Skeletal muscle tissue (tissue), 4 donors: ENCODE data around the gene OBSCN. TPM values are rescaled to one million over a fixed set of nuclear protein-coding genes. Genes with fewer than 3 reads are reported as not detected.

Source experiments
- H3K27ac ChIP-seq: one replicate; pipeline ENCODE4 v1.7.0; 2013; ENCODE audit warnings: mild to moderate bottlenecking, low read depth, low read length, inconsistent platforms
- H3K27me3 ChIP-seq, 3 donors: one replicate each; pipeline ENCODE4 v1.7.0; 2013; ENCODE audit warnings: low read length in 3 of 3; ENCODE audit not compliant: control insufficient read depth in 3 of 3, insufficient read depth in 3 of 3
- H3K36me3 ChIP-seq, 3 donors: one replicate each; pipeline ENCODE4 v1.7.0; 2013; ENCODE audit warnings: low read length in 3 of 3; ENCODE audit not compliant: control insufficient read depth in 3 of 3, insufficient read depth in 3 of 3
- H3K4me1 ChIP-seq, 3 donors: one replicate each; pipeline ENCODE4 v1.7.0; 2013; ENCODE audit warnings: low read length in 3 of 3, mild to moderate bottlenecking in 3 of 3; ENCODE audit not compliant: control insufficient read depth in 3 of 3, insufficient read depth in 3 of 3
- H3K4me3 ChIP-seq, 3 donors: one replicate each; pipeline ENCODE4 v1.7.0; 2013; ENCODE audit warnings: low read length in 3 of 3
- H3K9ac ChIP-seq, 3 donors: one replicate each; pipeline ENCODE4 v1.7.0; 2013; ENCODE audit warnings: low read length in 3 of 3, mild to moderate bottlenecking in 3 of 3, moderate library complexity in 2 of 3, low read depth in 1 of 3
- H3K9me3 ChIP-seq, 3 donors: one replicate each; pipeline ENCODE4 v1.7.0; 2013; ENCODE audit warnings: low read length in 3 of 3; ENCODE audit not compliant: control insufficient read depth in 3 of 3
- total RNA-seq: library from RNA; depleted of rRNA; stranded (reverse); fragments of >200 nt; gene quantifications from one replicate; pipeline ENCODE4 v1.2.3, GENCODE V29; 2014
- donor health status: Osteomylitis.

The OBSCN gene
- total RNA-seq, 1 donor from 2014 or later: 460 TPM

- peak overlapping the region in 2 of 3 donors; percentile 51 to 54 for H3K4me3 ChIP-seq
- H3K9ac ChIP-seq: peak overlapping the region; percentile 20 to 100 (median 70)
- H3K27ac ChIP-seq: peak overlapping the region; percentile 100
- H3K4me1 ChIP-seq: peaks cover 43 to 56% (median 43%) of the 10 kb centered on the region in 3 donors
- H3K36me3 ChIP-seq: peaks cover 0 to 28% (median 2%) of the 10 kb centered on the region in 3 donors
- H3K9me3 ChIP-seq: no peaks in the 10 kb centered on the region
- H3K27me3 ChIP-seq: peaks cover 0 to 5% (median 0%) of the 10 kb centered on the region in 3 donors
Measured at GRCh38 chr1:228206582-228207351, 1.1 kb upstream of the OBSCN start.

DNA sequence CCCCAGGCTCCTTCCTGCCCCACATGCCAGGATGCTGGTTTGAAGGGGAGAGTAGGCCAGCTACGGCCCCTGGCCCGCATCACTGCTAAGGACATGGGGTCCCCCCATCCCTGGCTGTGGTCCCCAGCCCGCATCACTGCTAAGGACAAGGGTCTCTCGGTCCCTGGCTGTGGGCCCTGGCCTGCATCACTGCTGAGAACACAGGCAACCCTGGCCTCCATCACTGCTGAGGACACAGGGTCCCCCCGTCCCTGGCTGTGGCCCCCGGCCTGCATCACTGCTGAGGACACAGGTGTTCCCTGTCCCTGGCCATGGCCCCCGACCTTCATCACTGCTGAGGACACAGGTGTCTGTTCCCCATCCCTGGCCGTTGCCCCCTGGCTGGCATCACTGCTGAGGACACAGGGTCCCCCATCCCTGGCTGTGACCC lies 448 bp upstream of the OBSCN start:
- H3K9ac ChIP-seq: peak overlapping the region in 2 of 3 donors; percentile 70 to 100
- peaks cover 45 to 61% (median 45%) of the 10 kb centered on the region in 3 donors for H3K4me1 ChIP-seq
- peaks cover 0 to 34% (median 5%) of the 10 kb centered on the region in 3 donors for H3K36me3 ChIP-seq
- H3K27me3 ChIP-seq: peaks cover 0 to 5% (median 1%) of the 10 kb centered on the region in 3 donors
- H3K27ac ChIP-seq: peak overlapping the region; percentile 100
- peak overlapping the region in 2 of 3 donors; percentile 51 to 54 for H3K4me3 ChIP-seq
- H3K9me3 ChIP-seq: no peaks in the 10 kb centered on the region

- H3K27ac ChIP-seq: peak overlapping the region; percentile 100
- peak overlapping the region; percentile 98 to 100 (median 100) for H3K9ac ChIP-seq
- peak overlapping the region; percentile 82 to 92 (median 89) for H3K4me3 ChIP-seq
Measured at GRCh38 chr1:228208831-228209551, 1.1 kb downstream of the OBSCN start.

GRCh38 chr1:228209657-228210056 lies 1.8 kb downstream of the OBSCN start:
- H3K4me1 ChIP-seq: peaks cover 57 to 77% (median 62%) of the 10 kb centered on the region in 3 donors
- H3K27ac ChIP-seq: peak overlapping the region; percentile 100
- H3K27me3 ChIP-seq: peaks cover 0 to 7% (median 3%) of the 10 kb centered on the region in 3 donors
- peaks cover 1 to 44% (median 14%) of the 10 kb centered on the region in 3 donors for H3K36me3 ChIP-seq
- H3K4me3 ChIP-seq: peak overlapping the region; percentile 82 to 92 (median 89)
- H3K9ac ChIP-seq: peak overlapping the region; percentile 90 to 100 (median 100)
- no peaks in the 10 kb centered on the region for H3K9me3 ChIP-seq

More at GRCh38 chr1:228208831-228209551, 1.1 kb downstream of the OBSCN start:
- H3K4me1 ChIP-seq: peaks cover 50 to 70% (median 55%) of the 10 kb centered on the region in 3 donors
- H3K27me3 ChIP-seq: peaks cover 0 to 7% (median 3%) of the 10 kb centered on the region in 3 donors
- no peaks in the 10 kb centered on the region for H3K9me3 ChIP-seq
- H3K36me3 ChIP-seq: peaks cover 0 to 37% (median 8%) of the 10 kb centered on the region in 3 donors

DNA sequence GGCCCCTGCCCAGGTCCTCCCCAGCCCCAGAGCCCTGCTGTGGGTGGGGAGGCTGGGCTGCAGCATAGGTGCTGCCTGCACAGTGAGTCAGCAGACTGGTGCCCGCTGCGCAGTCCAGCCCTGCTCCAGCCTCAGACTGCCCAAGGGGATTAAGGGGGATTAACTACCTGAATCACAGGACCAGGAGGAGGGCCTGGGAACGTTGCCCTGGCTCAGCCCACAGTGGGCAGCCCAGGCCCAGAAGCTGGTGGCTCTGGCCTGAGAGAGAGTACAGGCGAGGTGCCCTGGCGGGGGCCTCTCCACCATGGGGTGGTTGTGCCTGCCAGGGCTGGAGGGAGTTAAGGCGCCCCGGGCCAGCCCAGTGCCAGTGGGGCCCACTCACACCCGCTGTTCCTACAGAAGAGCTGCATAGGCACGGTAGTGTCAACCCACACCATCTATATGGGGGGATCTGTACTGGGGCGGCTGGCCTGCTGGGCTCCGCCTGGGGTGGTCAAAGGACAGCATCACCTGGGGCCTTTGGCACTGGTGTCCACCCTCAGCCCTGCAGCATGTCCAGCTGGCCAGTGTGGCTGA lies 2.3 kb downstream of the OBSCN start:
- H3K27ac ChIP-seq: peak overlapping the region; percentile 100
- peak overlapping the region; percentile 90 to 100 (median 100) for H3K9ac ChIP-seq
- peak overlapping the region; percentile 82 to 92 (median 89) for H3K4me3 ChIP-seq
- no peaks in the 10 kb centered on the region for H3K9me3 ChIP-seq
- peaks cover 6 to 49% (median 19%) of the 10 kb centered on the region in 3 donors for H3K36me3 ChIP-seq
- H3K27me3 ChIP-seq: peaks cover 0 to 7% (median 3%) of the 10 kb centered on the region in 3 donors
- peaks cover 56 to 77% (median 63%) of the 10 kb centered on the region in 3 donors for H3K4me1 ChIP-seq

- H3K9me3 ChIP-seq: no peaks in the 10 kb centered on the region
- peak overlapping the region; percentile 66 to 100 (median 97) for H3K9ac ChIP-seq
- peaks cover 0 to 7% (median 3%) of the 10 kb centered on the region in 3 donors for H3K27me3 ChIP-seq
- peaks cover 56 to 77% (median 63%) of the 10 kb centered on the region in 3 donors for H3K4me1 ChIP-seq
- H3K4me3 ChIP-seq: peak overlapping the region; percentile 77 to 87 (median 84)
- H3K27ac ChIP-seq: peak overlapping the region; percentile 100
- peaks cover 8 to 57% (median 26%) of the 10 kb centered on the region in 3 donors for H3K36me3 ChIP-seq
Measured at GRCh38 chr1:228210712-228211530, 3.1 kb downstream of the OBSCN start.

DNA sequence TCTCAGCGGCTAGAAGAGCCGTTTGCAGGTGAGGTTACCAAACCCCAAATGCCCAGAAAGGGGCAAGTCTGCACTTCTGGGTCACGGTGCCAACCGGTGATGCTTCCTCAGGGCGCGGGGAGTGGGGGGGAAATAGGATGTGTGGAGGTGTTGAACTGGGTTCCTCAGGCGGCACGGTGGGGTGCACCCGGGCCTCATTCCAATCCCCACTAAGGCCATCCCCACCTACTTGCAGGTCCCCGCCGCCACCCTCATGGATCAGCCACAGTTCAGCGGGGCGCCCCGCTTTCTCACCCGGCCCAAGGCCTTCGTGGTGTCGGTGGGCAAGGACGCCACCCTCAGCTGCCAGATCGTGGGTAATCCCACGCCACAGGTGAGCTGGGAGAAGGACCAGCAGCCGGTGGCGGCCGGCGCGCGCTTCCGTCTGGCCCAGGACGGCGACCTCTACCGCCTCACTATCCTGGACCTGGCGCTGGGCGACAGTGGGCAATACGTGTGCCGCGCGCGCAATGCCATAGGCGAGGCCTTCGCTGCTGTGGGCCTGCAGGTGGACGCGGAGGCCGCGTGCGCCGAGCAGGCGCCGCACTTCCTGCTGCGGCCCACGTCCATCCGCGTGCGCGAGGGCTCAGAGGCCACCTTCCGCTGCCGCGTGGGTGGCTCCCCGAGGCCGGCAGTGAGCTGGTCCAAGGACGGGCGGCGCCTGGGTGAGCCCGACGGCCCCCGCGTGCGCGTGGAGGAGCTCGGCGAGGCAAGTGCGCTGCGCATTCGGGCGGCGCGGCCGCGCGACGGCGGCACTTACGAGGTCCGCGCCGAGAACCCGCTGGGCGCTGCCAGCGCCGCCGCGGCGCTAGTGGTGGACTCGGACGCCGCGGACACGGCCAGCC lies 3.9 kb downstream of the OBSCN start:
- H3K4me1 ChIP-seq: peaks cover 53 to 77% (median 63%) of the 10 kb centered on the region in 3 donors
- peak overlapping the region; percentile 77 to 87 (median 84) for H3K4me3 ChIP-seq
- H3K9ac ChIP-seq: peak overlapping the region; percentile 63 to 100 (median 97)
- H3K36me3 ChIP-seq: peaks cover 9 to 63% (median 27%) of the 10 kb centered on the region in 3 donors
- peak overlapping the region; percentile 100 for H3K27ac ChIP-seq
- peaks cover 0 to 7% (median 3%) of the 10 kb centered on the region in 3 donors for H3K27me3 ChIP-seq
- H3K9me3 ChIP-seq: no peaks in the 10 kb centered on the region

GRCh38 chr1:228212415-228212965 lies 4.6 kb downstream of the OBSCN start:
- H3K27me3 ChIP-seq: peaks cover 0 to 7% (median 3%) of the 10 kb centered on the region in 3 donors
- no peak overlapping the region for H3K27ac ChIP-seq
- peaks cover 52 to 77% (median 63%) of the 10 kb centered on the region in 3 donors for H3K4me1 ChIP-seq

More at GRCh38 chr1:228212415-228212965, 4.6 kb downstream of the OBSCN start:
- peak overlapping the region; percentile 38 to 87 (median 84) for H3K4me3 ChIP-seq
- H3K9ac ChIP-seq: peak overlapping the region in 1 of 3 donors; percentile 97
- no peaks in the 10 kb centered on the region for H3K9me3 ChIP-seq
- peaks cover 16 to 69% (median 34%) of the 10 kb centered on the region in 3 donors for H3K36me3 ChIP-seq
